Measurements from ENCODE around the gene SGCD. TPM values are rescaled to one million over a fixed set of nuclear protein-coding genes. Genes with fewer than 3 reads are reported as not detected.

SGCD gene
- total and polyA plus RNA-seq, 4 donors: 0.79 to 20.9 (median 6.0) TPM

- no peaks in the 10 kb centered on the region for H3K27me3 ChIP-seq (ENCODE audit: control insufficient read depth in 3 of 3, insufficient read depth in 3 of 3, low read length in 2 of 3)
- no peak overlapping the region for H3K4me3 ChIP-seq
- H3K9ac ChIP-seq (ENCODE audit: insufficient read depth in 1 of 2, low read length in 2 of 2): no peak overlapping the region
- H3K36me3 ChIP-seq (ENCODE audit: control insufficient read depth in 4 of 4, insufficient read depth in 4 of 4, low read length in 4 of 4): peaks cover 0 to 7% (median 1%) of the 10 kb centered on the region in 4 donors
- TF ChIP-seq, protein P1, sequence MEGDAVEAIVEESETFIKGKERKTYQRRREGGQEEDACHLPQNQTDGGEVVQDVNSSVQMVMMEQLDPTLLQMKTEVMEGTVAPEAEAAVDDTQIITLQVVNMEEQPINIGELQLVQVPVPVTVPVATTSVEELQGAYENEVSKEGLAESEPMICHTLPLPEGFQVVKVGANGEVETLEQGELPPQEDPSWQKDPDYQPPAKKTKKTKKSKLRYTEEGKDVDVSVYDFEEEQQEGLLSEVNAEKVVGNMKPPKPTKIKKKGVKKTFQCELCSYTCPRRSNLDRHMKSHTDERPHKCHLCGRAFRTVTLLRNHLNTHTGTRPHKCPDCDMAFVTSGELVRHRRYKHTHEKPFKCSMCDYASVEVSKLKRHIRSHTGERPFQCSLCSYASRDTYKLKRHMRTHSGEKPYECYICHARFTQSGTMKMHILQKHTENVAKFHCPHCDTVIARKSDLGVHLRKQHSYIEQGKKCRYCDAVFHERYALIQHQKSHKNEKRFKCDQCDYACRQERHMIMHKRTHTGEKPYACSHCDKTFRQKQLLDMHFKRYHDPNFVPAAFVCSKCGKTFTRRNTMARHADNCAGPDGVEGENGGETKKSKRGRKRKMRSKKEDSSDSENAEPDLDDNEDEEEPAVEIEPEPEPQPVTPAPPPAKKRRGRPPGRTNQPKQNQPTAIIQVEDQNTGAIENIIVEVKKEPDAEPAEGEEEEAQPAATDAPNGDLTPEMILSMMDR (IDR thresholded peaks at IDR 0.05; ENCODE audit: control extremely low read depth, extremely low read depth): no peak
- H3K4me1 ChIP-seq (ENCODE audit: control insufficient read depth in 5 of 5, insufficient read depth in 5 of 5, low read length in 5 of 5): peaks cover 0 to 4% (median 0%) of the 10 kb centered on the region in 5 donors
- DNase-seq: peak in 1 of 3 donors; percentile 4
- no peaks in the 10 kb centered on the region for H3K9me3 ChIP-seq (ENCODE audit: control insufficient read depth in 4 of 4, insufficient read depth in 3 of 4, low read length in 3 of 4)
- H3K27ac ChIP-seq (ENCODE audit: low read depth in 1 of 2, low read length in 1 of 2): no peak overlapping the region
- 74 to 80% methylated on average over 6 of the region's 6 CpGs for WGBS, 2 donors
- ATAC-seq (ENCODE audit: insufficient read depth, low FRiP score): no peak
Observed at GRCh38 chr5:156764176-156764971, 437.4 kb downstream of the SGCD start.

GRCh38 chr5:156774273-156774672, 447.3 kb downstream of the SGCD start:
- Histone ChIP-seq H3K36me3 (ENCODE audit: control insufficient read depth in 4 of 4, insufficient read depth in 4 of 4, low read length in 4 of 4) (no peaks in the 10 kb centered on the region), H3K4me1 (ENCODE audit: control insufficient read depth in 5 of 5, insufficient read depth in 5 of 5, low read length in 5 of 5) (no peaks in the 10 kb centered on the region), H3K27ac (ENCODE audit: low read depth in 1 of 2, low read length in 1 of 2) (no peak overlapping the region), H3K9ac (ENCODE audit: insufficient read depth in 1 of 2, low read length in 2 of 2) (no peak overlapping the region), H3K27me3 (ENCODE audit: control insufficient read depth in 3 of 3, insufficient read depth in 3 of 3, low read length in 2 of 3) (no peaks in the 10 kb centered on the region), H3K9me3 (ENCODE audit: control insufficient read depth in 4 of 4, insufficient read depth in 3 of 4, low read length in 3 of 4) (no peaks in the 10 kb centered on the region), H3K4me3 (no peak overlapping the region)
- ATAC-seq (ENCODE audit: insufficient read depth, low FRiP score) (no peak), DNase-seq (no peak)
- WGBS, 2 donors: 54 to 61% methylated on average over 2 of the region's 2 CpGs
- TF ChIP-seq, protein P1 (IDR thresholded peaks at IDR 0.05; ENCODE audit: control extremely low read depth, extremely low read depth): no peak

DNA sequence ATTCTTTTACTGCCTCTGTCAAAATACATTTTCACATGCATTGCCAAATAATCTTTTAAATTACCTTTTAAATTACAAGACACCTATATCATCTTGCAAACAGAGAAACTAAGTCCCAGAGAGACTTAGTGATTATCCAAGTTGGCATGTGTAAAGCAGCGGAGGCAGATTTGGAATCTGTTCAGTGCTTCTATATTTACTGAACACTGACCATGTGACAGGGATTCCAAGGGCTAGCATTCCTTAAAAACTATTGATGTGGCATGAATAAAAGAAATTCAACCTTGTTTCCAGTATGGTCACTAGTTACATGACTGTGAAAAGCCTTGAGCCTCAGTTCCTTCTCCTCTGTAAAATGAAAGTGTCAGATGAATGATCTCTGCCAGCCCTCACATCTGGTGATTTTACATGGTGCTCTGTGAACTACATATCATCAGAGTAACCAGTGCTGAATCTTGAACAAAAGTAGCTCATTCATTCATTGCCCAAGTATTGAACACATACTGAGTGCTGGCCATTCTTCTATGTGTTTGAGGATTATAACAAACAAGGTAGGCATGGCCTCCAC, 451.3 kb downstream of the SGCD start:
- H3K27ac ChIP-seq (ENCODE audit: low read depth in 1 of 2, low read length in 1 of 2): no peak overlapping the region
- H3K27me3 ChIP-seq (ENCODE audit: control insufficient read depth in 3 of 3, insufficient read depth in 3 of 3, low read length in 2 of 3): no peaks in the 10 kb centered on the region
- TF ChIP-seq, protein P1 (IDR thresholded peaks at IDR 0.05; ENCODE audit: control extremely low read depth, extremely low read depth): no peak
- WGBS, 2 donors: 85 to 87% methylated on average over 1 of the region's 1 CpG
- no peaks in the 10 kb centered on the region for H3K4me1 ChIP-seq (ENCODE audit: control insufficient read depth in 5 of 5, insufficient read depth in 5 of 5, low read length in 5 of 5)
- DNase-seq (no peak), ATAC-seq (ENCODE audit: insufficient read depth, low FRiP score) (no peak)
- H3K9ac ChIP-seq (ENCODE audit: insufficient read depth in 1 of 2, low read length in 2 of 2): no peak overlapping the region
- H3K4me3 ChIP-seq: no peak overlapping the region
- H3K36me3 ChIP-seq (ENCODE audit: control insufficient read depth in 4 of 4, insufficient read depth in 4 of 4, low read length in 4 of 4): no peaks in the 10 kb centered on the region
- H3K9me3 ChIP-seq (ENCODE audit: control insufficient read depth in 4 of 4, insufficient read depth in 3 of 4, low read length in 3 of 4): peaks cover 0 to 5% (median 0%) of the 10 kb centered on the region in 4 donors
